GM10248 (cell line): Measurements from ENCODE around the gene NUMB.
"Not testable (repeated sequence)": the region's sequence is repeated elsewhere in the genome, so short reads cannot be mapped to it uniquely, and the experiment has no call there.

ENCODE experiments used
- CTCF ChIA-PET: fragments of 300-600 bp; sonication (Branson Sonifier 250); formaldehyde crosslinking; extraction: SDS; loops from one replicate; lab custom pipeline; 2021; ENCODE audit warnings: antibody characterized with exemption; lab: Yijun Ruan, JAX
- POLR2A ChIA-PET: fragments of 350-650 bp; sonication (Branson Sonifier 250); formaldehyde crosslinking; extraction: SDS; loops from one replicate; lab custom pipeline; 2020; ENCODE audit warnings: antibody characterized with exemption; lab: Yijun Ruan, JAX
- DNase-seq: peaks from one replicate; pipeline ENCODE4 v3.0.0; 2012; ENCODE audit errors: extremely low spot score
- TF ChIP-seq, protein P1 (sequence below): IDR thresholded peaks from 2 replicates; pipeline ENCODE4 v1.5.1; 2012; ENCODE audit warnings: mild to moderate bottlenecking, low read depth; ENCODE audit errors: extremely low read depth, missing control alignments, control extremely low read depth

Gene NUMB

DNA sequence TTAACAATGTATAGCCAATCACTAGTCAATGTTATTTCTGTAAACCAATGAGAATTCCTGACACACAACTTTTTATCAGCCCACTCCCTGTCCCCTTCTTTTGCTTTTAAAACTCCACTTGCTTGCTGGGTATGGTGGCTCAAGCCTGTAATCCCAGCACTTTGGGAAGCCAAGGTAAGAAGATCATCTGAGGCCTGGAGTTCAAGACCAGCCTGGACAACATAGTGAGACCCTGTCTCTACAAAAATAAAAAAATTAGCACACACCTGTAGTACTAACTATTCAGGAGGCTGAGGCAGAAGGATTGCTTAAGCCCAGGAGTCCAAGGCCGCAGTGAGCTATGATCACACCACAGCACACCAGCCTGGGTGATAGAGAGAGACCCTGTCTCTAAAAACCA, 133.3 kb downstream of the NUMB start:
- POLR2A ChIA-PET = no interaction called here
- CTCF ChIA-PET = interaction anchor here (0.8 to 1.7 kb wide), 4 partner anchors 10 to 117 kb away, joined by 3 to 5 read pairs (median 4); no protein-coding TSS in a partner anchor
- no peak for DNase-seq

DNA sequence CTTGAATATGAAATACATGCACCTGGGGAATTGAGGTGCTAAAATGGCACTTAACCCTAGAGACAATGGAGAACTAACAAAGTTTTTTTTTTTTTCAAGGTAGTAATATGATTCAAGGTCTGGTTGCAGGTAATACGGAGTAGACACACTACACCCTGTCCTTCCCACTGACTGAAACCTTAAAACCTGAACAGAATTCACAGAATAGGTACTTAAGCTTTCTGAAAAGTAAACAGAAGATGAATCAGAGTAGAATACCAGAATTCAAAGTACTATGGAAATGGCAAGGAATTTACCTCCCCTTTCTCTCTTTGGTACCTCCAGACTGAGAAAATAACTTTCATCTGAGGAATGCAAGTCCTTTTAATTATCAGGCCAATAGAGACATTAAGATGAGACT, 133.8 kb downstream of the NUMB start:
- no peak for DNase-seq
- POLR2A ChIA-PET = no interaction called here
- CTCF ChIA-PET = interaction anchor here (1.1 to 2.6 kb wide), 3 partner anchors 10 to 57 kb away, joined by 3 to 13 read pairs (median 4); no protein-coding TSS in a partner anchor

More for the DNA sequence above, 133.3 kb downstream of the NUMB start:
- TF ChIP-seq, protein P1, sequence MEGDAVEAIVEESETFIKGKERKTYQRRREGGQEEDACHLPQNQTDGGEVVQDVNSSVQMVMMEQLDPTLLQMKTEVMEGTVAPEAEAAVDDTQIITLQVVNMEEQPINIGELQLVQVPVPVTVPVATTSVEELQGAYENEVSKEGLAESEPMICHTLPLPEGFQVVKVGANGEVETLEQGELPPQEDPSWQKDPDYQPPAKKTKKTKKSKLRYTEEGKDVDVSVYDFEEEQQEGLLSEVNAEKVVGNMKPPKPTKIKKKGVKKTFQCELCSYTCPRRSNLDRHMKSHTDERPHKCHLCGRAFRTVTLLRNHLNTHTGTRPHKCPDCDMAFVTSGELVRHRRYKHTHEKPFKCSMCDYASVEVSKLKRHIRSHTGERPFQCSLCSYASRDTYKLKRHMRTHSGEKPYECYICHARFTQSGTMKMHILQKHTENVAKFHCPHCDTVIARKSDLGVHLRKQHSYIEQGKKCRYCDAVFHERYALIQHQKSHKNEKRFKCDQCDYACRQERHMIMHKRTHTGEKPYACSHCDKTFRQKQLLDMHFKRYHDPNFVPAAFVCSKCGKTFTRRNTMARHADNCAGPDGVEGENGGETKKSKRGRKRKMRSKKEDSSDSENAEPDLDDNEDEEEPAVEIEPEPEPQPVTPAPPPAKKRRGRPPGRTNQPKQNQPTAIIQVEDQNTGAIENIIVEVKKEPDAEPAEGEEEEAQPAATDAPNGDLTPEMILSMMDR = no peak

DNA sequence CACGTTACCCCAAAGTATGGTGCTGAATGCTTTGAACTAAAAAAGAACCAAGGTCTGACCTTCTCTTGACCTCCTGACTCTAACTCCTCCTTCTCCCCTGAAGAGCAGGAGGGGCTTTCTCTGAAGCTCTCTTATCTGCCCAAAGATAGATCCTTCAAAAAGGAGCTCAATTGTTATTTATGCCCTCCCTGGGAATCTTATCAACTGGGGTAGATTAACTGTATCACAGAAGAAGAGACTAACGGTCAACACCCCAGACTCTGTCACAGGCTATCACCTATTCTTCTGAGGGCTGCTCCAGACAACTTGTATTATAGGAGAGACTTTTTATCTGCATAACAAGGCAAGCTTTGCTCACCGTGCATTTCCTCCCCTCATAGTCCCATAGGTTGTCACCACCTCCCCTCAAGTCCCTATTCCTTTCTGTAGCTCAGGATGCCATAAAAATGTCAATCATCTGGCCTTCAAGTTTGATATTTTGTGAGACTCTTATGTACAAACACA, 134.4 kb downstream of the NUMB start:
- CTCF ChIA-PET = interaction anchor here (1.5 to 2.6 kb wide), 3 partner anchors 11 to 53 kb away, joined by 3 to 13 read pairs (median 4); no protein-coding TSS in a partner anchor
- POLR2A ChIA-PET = no interaction called here

More for the DNA sequence above, 133.8 kb downstream of the NUMB start:
- TF ChIP-seq, protein P1 = no peak

GRCh38 chr14:73313151-73313550, 145.2 kb downstream of the NUMB start:
- no peak for DNase-seq
- TF ChIP-seq, protein P1 = no peak
- ChIA-PET CTCF (interaction anchor here (1.6 kb wide), 1 partner anchor 17 kb away, joined by 4 read pairs; no protein-coding TSS in a partner anchor), POLR2A (no interaction called here)

More for the DNA sequence above, 134.4 kb downstream of the NUMB start:
- no peak for DNase-seq
- TF ChIP-seq, protein P1 = no peak

- POLR2A ChIA-PET = interaction anchor here (0.7 kb wide), 1 partner anchor 1777 kb away, joined by 3 read pairs; no protein-coding TSS in a partner anchor
- no peak for DNase-seq
- CTCF ChIA-PET = interaction anchor here (1.6 kb wide), 1 partner anchor 17 kb away, joined by 4 read pairs; no protein-coding TSS in a partner anchor
- TF ChIP-seq, protein P1 = no peak
Measured at GRCh38 chr14:73312687-73313086, 145.7 kb downstream of the NUMB start.

DNA sequence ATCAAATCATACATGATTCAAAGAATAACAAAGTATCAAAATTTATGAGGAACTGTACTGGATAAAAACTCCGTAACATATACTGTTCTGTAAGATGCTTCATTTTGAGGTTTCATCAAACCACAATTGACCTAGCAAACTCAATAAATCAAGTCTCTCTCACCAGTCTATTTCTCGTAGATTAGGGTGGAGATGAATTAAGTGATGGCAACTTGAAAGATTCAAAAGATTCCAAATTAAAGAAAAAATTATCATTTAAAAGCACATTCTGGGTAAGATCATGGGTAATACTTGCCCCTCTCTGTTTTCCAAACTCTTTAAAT, 146.7 kb downstream of the NUMB start:
- DNase-seq = no peak
- ChIA-PET CTCF (no interaction called here), POLR2A (no interaction called here)
- TF ChIP-seq, protein P1 = no peak

- CTCF ChIA-PET, POLR2A ChIA-PET: not testable (repeated sequence)
Measured at GRCh38 chr14:73309207-73309606, 149.1 kb downstream of the NUMB start.

More at GRCh38 chr14:73309207-73309606, 149.1 kb downstream of the NUMB start:
- DNase-seq = not testable (repeated sequence)
